Calu3 (cell line): ENCODE measurements around the gene RHBDL1. TPM values are rescaled to one million over a fixed set of nuclear protein-coding genes. Genes with fewer than 3 reads are reported as not detected.

Source experiments
- BruUV-seq: library from RNA; stranded (reverse); fragments of 400-500 nt; replicated peaks from 2 replicates; lab custom pipeline; 2021; lab: Mats Ljungman, UMichigan
- CTCF ChIA-PET: fragments of 300-600 bp; sonication (Branson Sonifier 250); formaldehyde crosslinking; loops from one replicate; lab custom pipeline; 2022; ENCODE audit warnings: antibody characterized with exemption; lab: Charles Lee
- DNase-seq: peaks from one replicate; pipeline ENCODE4 v3.0.0; 2022
- H3K27ac Mint-ChIP-seq: one replicate; pipeline ENCODE4 v1.8.0; 2022; ENCODE audit warnings: mixed read lengths; ENCODE audit not compliant: unreplicated experiment
- H3K27me3 Mint-ChIP-seq: one replicate; pipeline ENCODE4 v1.8.0; 2022; ENCODE audit warnings: mixed read lengths; ENCODE audit not compliant: unreplicated experiment
- H3K36me3 Mint-ChIP-seq: one replicate; pipeline ENCODE4 v1.8.0; 2022; ENCODE audit warnings: mild to moderate bottlenecking, moderate library complexity, mixed read lengths; ENCODE audit not compliant: insufficient read depth, unreplicated experiment
- H3K4me1 Mint-ChIP-seq: one replicate; pipeline ENCODE4 v1.8.0; 2022; ENCODE audit warnings: mild to moderate bottlenecking, low read depth, mixed read lengths; ENCODE audit not compliant: unreplicated experiment
- H3K4me3 Mint-ChIP-seq: one replicate; pipeline ENCODE4 v1.8.0; 2022; ENCODE audit warnings: mild to moderate bottlenecking, low read depth, moderate library complexity, mixed read lengths; ENCODE audit not compliant: unreplicated experiment
- H3K9me3 Mint-ChIP-seq: one replicate; pipeline ENCODE4 v1.8.0; 2022; ENCODE audit warnings: low read depth, mixed read lengths; ENCODE audit not compliant: unreplicated experiment
- intact Hi-C: fragments of 100-400 bp; cut with micrococcal nuclease; formaldehyde crosslinking; loops from one replicate; pipeline ENCODE4 v1.10.0; 2022; ENCODE audit not compliant: unreplicated experiment
- total RNA-seq: library from RNA; stranded (reverse); gene quantifications from 2 replicates; pipeline ENCODE4 v1.2.3, GENCODE V29; 2022
- TF ChIP-seq, protein P1 (sequence below): fragments of 200-600 bp; IDR thresholded peaks from one replicate; pipeline ENCODE4 v1.8.0; 2022; ENCODE audit warnings: antibody characterized with exemption; ENCODE audit not compliant: unreplicated experiment

RHBDL1 gene
- total RNA-seq, 1 experiment from 2014 or later = 2.6 TPM

DNA sequence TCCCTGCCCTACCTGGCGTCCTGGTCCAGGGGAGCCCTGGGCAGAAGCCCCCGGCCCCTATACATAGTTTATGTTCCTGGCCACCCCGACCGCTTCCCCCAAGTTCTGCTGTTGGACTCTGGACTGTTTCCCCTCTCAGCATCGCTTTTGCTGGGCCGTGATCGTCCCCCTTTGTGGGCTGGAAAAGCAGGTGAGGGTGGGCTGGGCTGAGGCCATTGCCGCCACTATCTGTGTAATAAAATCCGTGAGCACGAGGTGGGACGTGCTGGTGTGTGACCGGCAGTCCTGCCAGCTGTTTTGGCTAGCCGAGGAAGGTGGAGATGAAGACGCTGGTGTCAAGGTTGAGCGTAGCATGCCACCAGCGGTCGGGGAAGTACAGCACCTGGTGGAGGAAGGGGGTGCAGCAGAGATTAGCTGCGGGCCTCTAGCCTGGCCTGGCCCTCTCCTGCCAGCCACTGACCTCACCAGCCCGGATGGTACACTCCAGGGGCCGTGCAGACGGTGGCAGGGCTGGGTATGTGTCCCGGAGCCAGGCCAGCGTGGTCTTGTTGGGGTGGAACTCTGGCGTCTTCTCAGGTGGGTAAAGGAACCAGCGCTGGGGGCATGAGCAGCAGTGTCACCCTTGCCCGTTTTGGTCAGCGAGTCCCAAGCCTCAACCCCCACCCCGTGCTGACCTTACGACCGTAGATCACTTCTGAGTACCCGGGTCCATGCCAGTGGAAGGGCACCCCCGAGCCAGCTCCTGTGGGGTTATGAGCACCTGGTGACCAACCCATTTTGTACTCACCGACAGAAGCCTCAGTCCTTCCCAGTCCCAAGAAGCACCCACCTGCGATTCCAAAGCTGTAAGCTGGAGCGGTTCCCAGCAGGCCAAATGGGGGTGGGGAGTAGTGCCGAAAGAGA lies 7.3 kb downstream of the RHBDL1 start:
- Mint-ChIP-seq H3K27me3 (no peaks in the 10 kb centered on the region), H3K4me3 (peak overlapping the region; percentile 94), H3K36me3 (peaks cover 88% of the 10 kb centered on the region), H3K27ac (peak overlapping the region; percentile 89), H3K9me3 (no peaks in the 10 kb centered on the region), H3K4me1 (peaks cover 16% of the 10 kb centered on the region)
- intact Hi-C loops = no loop called here
- TF ChIP-seq, protein P1, sequence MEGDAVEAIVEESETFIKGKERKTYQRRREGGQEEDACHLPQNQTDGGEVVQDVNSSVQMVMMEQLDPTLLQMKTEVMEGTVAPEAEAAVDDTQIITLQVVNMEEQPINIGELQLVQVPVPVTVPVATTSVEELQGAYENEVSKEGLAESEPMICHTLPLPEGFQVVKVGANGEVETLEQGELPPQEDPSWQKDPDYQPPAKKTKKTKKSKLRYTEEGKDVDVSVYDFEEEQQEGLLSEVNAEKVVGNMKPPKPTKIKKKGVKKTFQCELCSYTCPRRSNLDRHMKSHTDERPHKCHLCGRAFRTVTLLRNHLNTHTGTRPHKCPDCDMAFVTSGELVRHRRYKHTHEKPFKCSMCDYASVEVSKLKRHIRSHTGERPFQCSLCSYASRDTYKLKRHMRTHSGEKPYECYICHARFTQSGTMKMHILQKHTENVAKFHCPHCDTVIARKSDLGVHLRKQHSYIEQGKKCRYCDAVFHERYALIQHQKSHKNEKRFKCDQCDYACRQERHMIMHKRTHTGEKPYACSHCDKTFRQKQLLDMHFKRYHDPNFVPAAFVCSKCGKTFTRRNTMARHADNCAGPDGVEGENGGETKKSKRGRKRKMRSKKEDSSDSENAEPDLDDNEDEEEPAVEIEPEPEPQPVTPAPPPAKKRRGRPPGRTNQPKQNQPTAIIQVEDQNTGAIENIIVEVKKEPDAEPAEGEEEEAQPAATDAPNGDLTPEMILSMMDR = no peak
- CTCF ChIA-PET = no interaction called here
- DNase-seq = no peak
- BruUV-seq = TSS peak; percentile 65

DNA sequence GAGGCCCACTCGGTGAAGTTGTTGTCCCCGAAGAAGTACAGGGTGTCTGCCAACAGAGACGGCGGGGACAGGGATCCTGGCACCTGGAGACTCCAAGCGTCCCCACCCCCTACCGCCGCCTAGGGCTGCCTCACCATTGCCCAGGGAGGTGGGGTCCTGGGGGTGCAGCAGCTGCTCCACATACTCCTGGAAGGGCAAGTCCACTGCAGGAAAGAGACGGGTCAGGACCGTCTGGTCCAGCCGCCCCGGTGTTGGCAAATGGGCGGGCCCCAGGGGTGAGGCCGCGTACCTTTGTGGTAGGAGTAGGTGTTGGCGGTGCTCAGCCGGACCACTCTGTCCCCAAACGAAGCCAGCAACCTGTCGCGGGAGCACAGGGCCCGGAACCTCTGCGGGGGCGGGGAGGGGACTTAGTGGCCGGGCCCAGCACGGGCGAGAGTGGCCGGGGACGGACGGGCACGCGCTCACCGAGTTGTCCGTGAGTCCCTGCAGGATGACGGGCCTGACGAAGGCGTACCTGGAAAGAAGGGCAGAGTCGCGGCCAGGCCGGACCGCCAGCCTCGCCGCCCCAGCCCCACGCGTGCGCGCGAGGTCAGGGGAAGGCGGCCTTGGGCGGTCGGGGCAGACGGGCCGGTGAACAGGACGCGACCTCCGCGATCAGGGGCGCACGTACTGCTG lies 8.1 kb downstream of the RHBDL1 start:
- TF ChIP-seq, protein P1 = no peak
- Mint-ChIP-seq H3K4me1 (peaks cover 16% of the 10 kb centered on the region), H3K36me3 (peaks cover 93% of the 10 kb centered on the region), H3K27me3 (no peaks in the 10 kb centered on the region), H3K9me3 (no peaks in the 10 kb centered on the region), H3K27ac (peak overlapping the region; percentile 89), H3K4me3 (peak overlapping the region; percentile 94)
- peak; percentile 46 for DNase-seq
- no TSS peak for BruUV-seq
- CTCF ChIA-PET = interaction anchor here (1.4 kb wide), 1 partner anchor 18 kb away, joined by 3 read pairs; no protein-coding TSS in a partner anchor
- intact Hi-C loops = no loop called here

DNA sequence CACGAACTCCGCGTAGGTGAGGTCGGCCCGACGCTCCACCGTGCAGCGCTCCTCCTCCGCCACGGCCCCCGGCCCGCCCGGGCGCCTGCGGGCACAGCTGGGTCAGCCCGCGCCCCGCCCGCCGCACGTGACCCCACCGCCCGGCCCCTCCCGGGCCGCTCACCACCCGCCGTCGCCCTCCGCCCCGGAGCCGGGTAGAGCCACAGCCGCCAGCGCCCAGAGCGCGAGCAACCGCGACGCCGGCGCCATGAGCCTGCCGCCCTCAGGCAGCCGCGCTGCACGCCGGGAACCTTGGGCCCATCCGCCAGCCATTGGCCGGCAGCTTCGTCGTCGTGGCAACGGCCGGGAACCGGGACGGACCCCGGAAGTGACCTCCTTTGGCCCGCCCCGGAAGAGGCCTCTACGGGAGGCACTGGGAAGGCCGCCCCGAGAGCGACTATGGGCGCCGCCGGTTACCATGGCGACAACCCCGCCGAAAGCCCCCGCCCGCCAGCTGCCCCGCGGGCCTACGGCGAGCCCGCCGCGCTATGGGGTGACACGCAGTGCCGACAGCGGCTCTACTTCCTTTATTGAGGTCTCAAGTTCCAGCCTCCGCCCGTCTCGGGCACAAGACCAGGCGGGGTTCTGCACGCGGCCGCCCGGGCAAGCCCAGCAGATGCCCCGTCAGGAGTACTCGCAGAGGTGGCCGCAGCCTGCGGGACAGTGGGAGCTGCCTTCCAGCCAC lies 8.8 kb downstream of the RHBDL1 start, which contains the start of gene JMJD8:
Gene JMJD8 (minus strand): TSS at position 264 of the 724 bp plus-strand sequence. CDS start 15 bp downstream, at position 249.
- Mint-ChIP-seq H3K27me3 (no peaks in the 10 kb centered on the region), H3K4me1 (peaks cover 16% of the 10 kb centered on the region), H3K27ac (peak within 1 kb of the TSS; percentile 89), H3K36me3 (peaks cover 92% of the 10 kb centered on the region), H3K9me3 (no peaks in the 10 kb centered on the region), H3K4me3 (peak within 1 kb of the TSS; percentile 94)
- DNase-seq = peak; percentile 99
- BruUV-seq = no TSS peak
- TF ChIP-seq, protein P1 = no peak
- CTCF ChIA-PET = interaction anchor here (1.4 kb wide), 1 partner anchor 19 kb away, joined by 3 read pairs; no protein-coding TSS in a partner anchor
- intact Hi-C loops = no loop called here
